Activated CD4-positive, alpha-beta memory T cell treated with anti-CD3 and anti-CD28 coated beads for 36 hours (primary cell): ENCODE data around the gene GLS2. TPM values are rescaled to one million over a fixed set of nuclear protein-coding genes. Genes with fewer than 3 reads are reported as not detected.
"Not testable (repeated sequence)": the region's sequence is repeated elsewhere in the genome, so short reads cannot be mapped to it uniquely, and the experiment has no call there.

Source experiments
- CTCF ChIA-PET: fragments of 350-600 bp; sonication (Branson Sonifier 250); formaldehyde crosslinking; loops from one replicate; lab custom pipeline; 2021; ENCODE audit warnings: antibody characterized with exemption, inconsistent platforms; lab: Charles Lee
- POLR2A ChIA-PET: fragments of 350-600 bp; sonication (Branson Sonifier 250); formaldehyde crosslinking; loops from one replicate; lab custom pipeline; 2021; ENCODE audit warnings: antibody characterized with exemption; lab: Charles Lee
- DNase-seq: peaks from one replicate; pipeline ENCODE4 v3.0.0-alpha.2; 2020
- H3K27ac Mint-ChIP-seq: one replicate; pipeline ENCODE4 v1.8.0; 2021; ENCODE audit warnings: mixed read lengths
- H3K27me3 Mint-ChIP-seq: one replicate; pipeline ENCODE4 v1.8.0; 2021; ENCODE audit warnings: mixed read lengths
- H3K36me3 Mint-ChIP-seq: one replicate; pipeline ENCODE4 v1.8.0; 2021; ENCODE audit warnings: mixed read lengths
- H3K4me1 Mint-ChIP-seq: one replicate; pipeline ENCODE4 v1.8.0; 2021; ENCODE audit warnings: low read depth, mixed read lengths
- H3K4me3 Mint-ChIP-seq: one replicate; pipeline ENCODE4 v1.8.0; 2021; ENCODE audit warnings: mild to moderate bottlenecking, mixed read lengths
- H3K9me3 Mint-ChIP-seq: one replicate; pipeline ENCODE4 v1.8.0; 2021; ENCODE audit warnings: mixed read lengths
- intact Hi-C: fragments of 100-400 bp; cut with micrococcal nuclease; formaldehyde crosslinking; loops from one replicate; pipeline ENCODE4 v1.15.1; 2023
- total RNA-seq, 2 experiments: library from RNA; stranded (reverse); gene quantifications; one replicate each; pipeline ENCODE4 v1.2.3, GENCODE V29; 2021

Gene GLS2
- total RNA-seq, 2 experiments from 2014 or later = 5.5 to 6.1 TPM

DNA sequence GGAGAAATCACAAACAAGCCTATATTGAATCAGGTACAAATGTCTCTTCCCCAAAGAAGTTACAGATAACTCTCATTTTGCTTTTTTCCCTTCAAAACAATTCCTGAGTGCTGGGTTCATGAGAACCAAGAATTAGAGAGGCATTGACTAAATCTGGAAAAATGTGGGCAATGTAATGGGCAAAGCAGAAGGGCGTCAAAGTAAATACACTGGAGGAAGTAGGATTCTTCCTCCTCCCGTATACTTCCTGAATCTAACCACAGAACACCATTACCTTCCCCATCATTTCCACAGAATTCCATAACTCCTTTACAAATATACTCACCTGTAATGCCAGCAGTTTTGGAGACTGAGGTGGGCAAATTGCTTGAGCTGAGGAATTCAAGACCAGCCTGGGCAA, 30.6 kb upstream of the GLS2 start:
- DNase-seq = no peak
- H3K4me3 Mint-ChIP-seq = no peak overlapping the region
- peaks cover 1% of the 10 kb centered on the region for H3K27me3 Mint-ChIP-seq
- no peaks in the 10 kb centered on the region for H3K36me3 Mint-ChIP-seq
- H3K4me1 Mint-ChIP-seq = peaks cover 26% of the 10 kb centered on the region
- intact Hi-C loops = no loop called here
- ChIA-PET POLR2A (no interaction called here), CTCF (interaction anchor here (0.9 kb wide), 1 partner anchor 72 kb away, joined by 3 read pairs; no protein-coding TSS in a partner anchor)
- no peaks in the 10 kb centered on the region for H3K9me3 Mint-ChIP-seq
- H3K27ac Mint-ChIP-seq = no peak overlapping the region

DNA sequence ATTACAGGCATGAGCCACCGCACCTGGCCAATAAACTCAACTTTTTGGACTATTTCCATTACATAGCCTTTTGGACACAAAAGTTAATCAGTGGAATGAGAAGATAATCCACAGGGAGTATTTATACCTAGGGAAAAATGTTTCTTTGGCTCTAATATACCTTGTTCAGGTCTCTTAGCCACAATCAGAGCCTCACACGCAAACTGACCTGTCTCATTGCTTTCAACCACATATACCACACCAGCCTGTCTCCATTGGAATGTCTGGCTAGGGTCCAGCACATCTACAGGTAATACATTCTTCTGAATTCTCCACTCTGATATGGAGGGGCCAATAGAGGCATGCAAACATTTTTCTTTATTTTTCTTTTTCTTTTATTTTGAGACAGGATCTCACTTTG, 29.9 kb upstream of the GLS2 start:
- H3K27ac Mint-ChIP-seq = no peak overlapping the region
- peaks cover 26% of the 10 kb centered on the region for H3K4me1 Mint-ChIP-seq
- peaks cover 1% of the 10 kb centered on the region for H3K27me3 Mint-ChIP-seq
- POLR2A ChIA-PET = no interaction called here
- intact Hi-C loops = no loop called here
- no peak for DNase-seq
- CTCF ChIA-PET = no interaction called here
- no peaks in the 10 kb centered on the region for H3K9me3 Mint-ChIP-seq
- no peaks in the 10 kb centered on the region for H3K36me3 Mint-ChIP-seq
- H3K4me3 Mint-ChIP-seq = no peak overlapping the region

DNA sequence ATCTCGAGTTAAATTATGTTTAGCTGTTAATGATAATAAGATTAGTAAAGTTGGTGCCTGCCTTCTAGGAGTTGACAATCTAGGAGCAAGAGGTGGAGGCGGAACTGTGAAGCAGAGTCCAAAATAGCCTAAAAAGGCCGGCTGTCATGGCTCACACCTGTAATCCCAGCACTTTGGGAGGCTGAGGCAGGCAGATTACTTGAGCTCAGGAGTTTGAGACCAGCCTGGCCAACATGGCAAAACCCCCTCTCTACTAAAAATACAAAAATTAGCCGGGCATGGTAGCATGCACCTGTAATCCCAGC, 26.0 kb upstream of the GLS2 start:
- intact Hi-C loops, H3K9me3 Mint-ChIP-seq: not testable (repeated sequence)

DNA sequence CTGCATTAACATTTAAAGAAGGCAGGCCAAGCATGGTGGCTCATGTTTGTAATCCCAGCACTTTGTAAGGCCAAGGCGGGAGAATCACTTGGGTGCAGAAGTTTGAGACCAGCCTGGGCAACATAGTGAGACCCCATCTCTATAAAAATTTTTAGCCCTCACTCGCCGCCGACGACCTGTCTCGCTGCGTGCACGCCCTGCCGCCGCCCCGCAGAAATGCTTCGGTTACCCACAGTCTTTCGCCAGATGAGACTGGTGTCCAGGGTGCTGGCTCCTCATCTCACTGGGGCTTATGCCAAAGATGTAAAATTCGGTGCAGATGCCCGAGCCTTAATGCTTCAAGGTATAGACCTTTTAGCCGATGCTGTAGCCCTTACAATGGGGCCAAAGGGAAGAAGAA, 22.8 kb upstream of the GLS2 start:
- intact Hi-C loops = no loop called here
- no peaks in the 10 kb centered on the region for H3K36me3 Mint-ChIP-seq
- H3K9me3 Mint-ChIP-seq = no peaks in the 10 kb centered on the region
- no peak overlapping the region for H3K27ac Mint-ChIP-seq
- peaks cover 1% of the 10 kb centered on the region for H3K4me1 Mint-ChIP-seq
- CTCF ChIA-PET = interaction anchor here (7.3 kb wide), 1 partner anchor 80 kb away, joined by 84 read pairs; no protein-coding TSS in a partner anchor
- POLR2A ChIA-PET = no interaction called here
- no peak overlapping the region for H3K4me3 Mint-ChIP-seq
- DNase-seq = no peak
- H3K27me3 Mint-ChIP-seq = no peaks in the 10 kb centered on the region

More for the DNA sequence above, 26.0 kb upstream of the GLS2 start:
- H3K27ac Mint-ChIP-seq, H3K27me3 Mint-ChIP-seq, H3K36me3 Mint-ChIP-seq, H3K4me3 Mint-ChIP-seq, DNase-seq, POLR2A ChIA-PET, H3K4me1 Mint-ChIP-seq: not testable (repeated sequence)
- CTCF ChIA-PET = interaction anchor here (0.6 to 7.3 kb wide), 29 partner anchors 8 to 608 kb away, joined by 3 to 84 read pairs (median 5); partner anchors contain the start of gene RBMS2

DNA sequence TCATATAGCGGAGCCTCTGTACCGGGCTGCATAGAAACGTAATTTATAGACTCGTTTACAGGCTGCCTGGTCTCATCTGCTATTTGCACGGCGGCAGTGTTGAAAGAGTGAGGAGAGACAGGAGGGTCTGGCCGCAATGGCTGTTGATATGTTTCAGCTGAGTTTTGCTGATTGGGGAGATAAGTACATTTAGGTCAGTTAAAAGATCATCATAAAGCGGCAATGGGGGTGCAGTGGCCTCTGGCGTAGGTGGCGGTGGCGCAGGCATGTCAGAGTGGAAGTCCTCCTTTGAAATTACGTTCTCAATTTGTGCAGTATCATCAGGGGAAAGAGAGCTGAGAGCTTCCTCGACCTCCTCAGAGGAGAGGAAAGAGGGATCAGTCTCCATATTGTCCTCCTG, 11.9 kb upstream of the GLS2 start:
- H3K9me3 Mint-ChIP-seq, DNase-seq, H3K36me3 Mint-ChIP-seq, H3K27ac Mint-ChIP-seq, H3K4me1 Mint-ChIP-seq, POLR2A ChIA-PET, intact Hi-C loops, H3K4me3 Mint-ChIP-seq, H3K27me3 Mint-ChIP-seq, CTCF ChIA-PET: not testable (repeated sequence)

DNA sequence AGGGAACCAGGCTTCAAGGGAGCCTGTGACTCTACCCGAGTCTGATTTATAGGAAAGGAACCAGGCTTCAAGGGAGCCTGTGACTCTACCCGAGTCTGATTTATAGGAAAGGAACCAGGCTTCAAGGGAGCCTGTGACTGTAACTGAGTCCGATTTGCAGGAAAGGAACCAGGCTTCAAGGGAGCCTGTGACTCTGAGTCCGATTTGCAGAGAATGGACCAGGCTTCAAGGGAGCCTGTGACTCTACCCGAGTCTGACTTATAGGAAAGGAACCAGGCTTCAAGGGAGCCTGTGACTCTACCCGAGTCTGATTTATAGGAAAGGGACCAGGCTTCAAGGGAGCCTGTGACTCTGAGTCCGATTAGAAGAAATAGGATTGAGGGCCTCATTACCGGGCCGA, 11.5 kb upstream of the GLS2 start:
- H3K4me3 Mint-ChIP-seq, H3K27ac Mint-ChIP-seq, H3K36me3 Mint-ChIP-seq, POLR2A ChIA-PET, intact Hi-C loops, H3K9me3 Mint-ChIP-seq, H3K27me3 Mint-ChIP-seq, CTCF ChIA-PET, DNase-seq, H3K4me1 Mint-ChIP-seq: not testable (repeated sequence)

DNA sequence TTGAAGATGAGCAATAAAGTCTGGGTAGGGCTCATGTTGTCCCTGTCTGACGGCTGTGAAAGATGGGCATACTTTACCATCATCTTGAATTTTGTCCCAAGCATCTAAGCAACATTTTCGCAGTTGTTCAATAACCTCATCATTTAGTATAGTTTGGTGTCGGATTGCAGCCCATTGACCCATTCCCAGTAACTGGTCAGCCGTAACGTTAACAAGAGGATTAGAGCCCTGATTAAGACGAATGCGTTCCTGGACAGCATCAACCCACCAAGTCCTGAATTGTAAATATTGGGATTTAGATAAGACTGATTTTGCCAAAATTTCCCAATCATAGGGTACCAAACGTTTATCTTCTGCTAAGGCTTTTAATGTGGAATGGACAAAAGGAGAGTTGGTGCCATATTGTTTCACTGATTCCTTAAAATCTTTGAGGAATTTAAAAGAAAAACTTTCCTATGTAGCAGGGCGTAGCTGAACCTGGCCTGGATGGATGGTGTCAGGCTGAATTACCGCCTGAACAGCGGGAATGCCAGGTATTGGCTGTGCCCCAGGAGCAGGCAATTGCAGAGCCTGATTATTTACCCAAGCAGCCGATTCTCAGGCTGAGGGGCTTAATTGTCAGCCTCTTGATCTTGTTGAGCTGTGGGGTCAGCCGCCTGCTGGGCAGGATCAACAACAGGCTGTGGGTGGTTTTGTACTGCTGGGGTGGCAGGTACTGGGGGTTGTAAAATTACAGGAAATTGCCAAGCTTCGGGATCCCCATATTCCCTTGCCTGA, 10.4 kb upstream of the GLS2 start:
- H3K9me3 Mint-ChIP-seq, H3K4me1 Mint-ChIP-seq, POLR2A ChIA-PET, intact Hi-C loops, H3K27ac Mint-ChIP-seq, H3K27me3 Mint-ChIP-seq, H3K4me3 Mint-ChIP-seq, H3K36me3 Mint-ChIP-seq, DNase-seq: not testable (repeated sequence)
- CTCF ChIA-PET = interaction anchor here (1.4 kb wide), 1 partner anchor 307 kb away, joined by 3 read pairs; no protein-coding TSS in a partner anchor

DNA sequence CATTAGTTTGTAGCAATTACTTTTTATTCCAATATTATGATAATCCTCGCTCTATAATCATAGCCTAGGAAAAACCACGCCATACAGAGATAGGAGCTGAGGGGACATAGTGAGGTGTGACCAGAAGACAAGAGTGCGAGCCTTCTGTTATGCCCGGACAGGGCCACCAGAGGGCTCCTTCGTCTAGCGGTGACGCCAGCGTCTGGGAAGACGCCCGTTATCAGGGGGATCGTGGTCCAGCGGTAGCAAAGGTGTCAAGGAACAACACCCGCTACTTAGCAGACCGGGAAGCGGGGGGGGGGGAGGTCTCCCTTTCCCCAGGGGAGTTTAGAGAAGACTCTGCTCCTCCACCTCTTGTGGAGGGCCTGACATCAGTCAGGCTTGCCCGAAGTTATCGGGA, 8.7 kb upstream of the GLS2 start:
- H3K9me3 Mint-ChIP-seq, H3K36me3 Mint-ChIP-seq, POLR2A ChIA-PET, H3K27ac Mint-ChIP-seq, H3K27me3 Mint-ChIP-seq, intact Hi-C loops, H3K4me1 Mint-ChIP-seq: not testable (repeated sequence)
- CTCF ChIA-PET = interaction anchor here (0.7 to 1.4 kb wide), 3 partner anchors 14 to 121 kb away, joined by 3 to 5 read pairs (median 3); no protein-coding TSS in a partner anchor
- peak; percentile 77 for DNase-seq
- H3K4me3 Mint-ChIP-seq = peak overlapping the region; percentile 20

DNA sequence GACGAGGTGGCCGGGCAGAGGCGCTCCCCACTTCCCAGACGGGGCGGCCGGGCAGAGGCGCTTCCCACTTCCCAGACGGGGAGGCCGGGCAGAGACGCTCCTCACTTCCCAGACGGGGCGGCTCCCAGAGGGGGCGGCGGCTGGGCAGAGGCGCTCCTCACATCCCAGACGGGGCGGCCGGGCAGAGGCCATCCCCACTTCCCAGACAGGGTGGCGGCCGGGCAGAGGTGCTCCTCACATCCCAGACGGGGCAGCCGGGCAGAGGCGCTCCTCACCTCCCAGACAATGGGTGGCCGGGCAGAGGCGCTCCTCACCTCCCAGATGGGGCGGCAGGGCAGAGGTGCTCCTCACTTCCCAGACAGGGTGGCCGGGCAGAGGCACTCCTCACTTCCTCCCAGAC, 6.5 kb upstream of the GLS2 start:
- H3K27ac Mint-ChIP-seq, H3K4me1 Mint-ChIP-seq, POLR2A ChIA-PET, H3K4me3 Mint-ChIP-seq, CTCF ChIA-PET, intact Hi-C loops, H3K9me3 Mint-ChIP-seq, DNase-seq, H3K36me3 Mint-ChIP-seq: not testable (repeated sequence)
- H3K27me3 Mint-ChIP-seq = peaks cover 11% of the 10 kb centered on the region

DNA sequence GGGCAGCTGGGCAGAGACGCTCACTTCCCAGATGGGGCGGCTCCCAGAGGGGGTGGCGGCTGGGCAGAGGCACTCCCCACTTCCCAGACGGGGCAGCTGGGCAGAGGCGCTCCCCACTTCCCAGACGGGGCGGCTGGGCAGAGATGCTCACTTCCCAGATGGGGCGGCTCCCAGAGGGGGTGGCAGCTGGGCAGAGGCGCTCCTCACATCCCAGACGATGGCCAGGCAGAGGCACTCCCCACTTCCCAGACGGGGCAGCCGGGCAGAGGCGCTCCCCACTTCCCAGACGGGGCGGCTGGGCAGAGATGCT, 6.1 kb upstream of the GLS2 start:
- CTCF ChIA-PET = not testable (repeated sequence)

DNA sequence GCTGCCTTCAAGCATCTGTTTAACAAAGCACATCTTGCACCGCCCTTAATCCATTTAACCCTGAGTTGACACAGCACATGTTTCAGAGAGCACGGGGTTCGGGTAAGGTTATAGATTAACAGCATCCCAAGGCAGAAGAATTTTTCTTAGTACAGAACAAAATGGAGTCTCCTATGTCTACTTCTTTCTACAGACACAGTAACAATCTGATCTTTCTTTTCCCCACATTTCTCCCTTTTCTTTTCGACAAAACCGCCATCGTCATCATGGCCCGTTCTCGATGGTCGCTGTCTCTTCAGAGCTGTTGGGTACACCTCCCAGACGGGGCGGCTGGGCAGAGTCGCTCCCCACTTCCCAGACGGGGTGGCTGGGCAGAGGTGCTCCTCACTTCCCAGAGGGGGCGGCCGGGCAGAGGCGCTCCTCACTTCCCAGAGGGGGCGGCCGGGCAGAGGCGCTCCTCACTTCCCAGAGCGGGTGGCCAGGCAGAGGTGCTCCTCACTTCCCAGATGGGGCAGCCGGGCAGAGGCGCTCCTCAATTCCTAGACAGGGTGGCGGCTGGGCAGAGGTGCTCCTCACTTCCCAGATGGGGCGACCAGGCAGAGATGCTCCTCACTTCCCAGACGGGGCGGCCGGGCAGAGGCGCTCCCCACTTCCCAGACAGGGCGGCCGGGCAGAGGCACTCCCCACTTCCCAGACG, 5.6 kb upstream of the GLS2 start:
- peaks cover 12% of the 10 kb centered on the region for H3K27me3 Mint-ChIP-seq
- CTCF ChIA-PET, H3K4me1 Mint-ChIP-seq, POLR2A ChIA-PET, H3K4me3 Mint-ChIP-seq, H3K9me3 Mint-ChIP-seq, DNase-seq, H3K27ac Mint-ChIP-seq, H3K36me3 Mint-ChIP-seq, intact Hi-C loops: not testable (repeated sequence)

More for the DNA sequence above, 6.1 kb upstream of the GLS2 start:
- H3K27ac Mint-ChIP-seq, DNase-seq, H3K9me3 Mint-ChIP-seq, intact Hi-C loops, H3K4me1 Mint-ChIP-seq, H3K36me3 Mint-ChIP-seq, H3K4me3 Mint-ChIP-seq, POLR2A ChIA-PET: not testable (repeated sequence)
- peaks cover 11% of the 10 kb centered on the region for H3K27me3 Mint-ChIP-seq

DNA sequence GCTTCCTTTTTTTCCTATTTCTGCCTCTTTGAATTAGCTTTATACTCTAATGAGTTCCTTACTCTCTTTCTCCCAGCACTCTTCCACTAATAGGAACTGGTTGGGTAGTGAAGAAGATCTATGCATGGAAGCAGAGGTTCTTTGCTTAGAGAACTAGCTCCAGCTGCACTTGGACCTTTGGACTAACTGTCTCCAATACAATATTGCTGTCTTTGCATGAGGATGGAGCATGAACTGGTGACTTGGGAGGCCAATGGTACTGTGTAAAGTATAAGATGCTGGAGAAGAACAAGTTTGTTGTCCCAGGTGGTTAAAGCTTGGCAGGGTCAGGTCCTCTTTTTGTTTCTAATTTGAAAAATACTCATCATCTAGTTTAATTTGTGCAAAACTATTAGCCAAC, 2.4 kb upstream of the GLS2 start:
- intact Hi-C loops = no loop called here
- Mint-ChIP-seq H3K4me1 (peaks cover 19% of the 10 kb centered on the region), H3K27me3 (peaks cover 16% of the 10 kb centered on the region), H3K9me3 (peaks cover 3% of the 10 kb centered on the region), H3K27ac (no peak overlapping the region), H3K36me3 (peaks cover 2% of the 10 kb centered on the region), H3K4me3 (no peak overlapping the region)
- ChIA-PET POLR2A (no interaction called here), CTCF (no interaction called here)
- DNase-seq = no peak
